Astrocyte (in vitro differentiated cells and primary cell): ENCODE data around the gene ZNF45. TPM values are rescaled to one million over a fixed set of nuclear protein-coding genes. Genes with fewer than 3 reads are reported as not detected.

Source experiments
- DNase-seq: peaks from one replicate; pipeline ENCODE4 v3.0.0-alpha.2; 2010; ENCODE audit warnings: low read depth
- FAIRE-seq: peaks from 2 replicates; lab custom pipeline; 2011; peaks lifted over from hg19 to GRCh38; lab: Jason Lieb, UNC
- H2AFZ ChIP-seq: 2 replicates; pipeline ENCODE4 v1.6.0; 2012; ENCODE audit warnings: low read depth, low read length, inconsistent platforms
- H3K27ac ChIP-seq: 2 replicates; pipeline ENCODE4 v1.5.1; 2011; ENCODE audit warnings: low read depth, low read length, inconsistent platforms
- H3K27me3 ChIP-seq: 2 replicates; pipeline ENCODE4 v1.6.0; 2011; ENCODE audit warnings: low read length, inconsistent platforms; ENCODE audit not compliant: insufficient read depth
- H3K36me3 ChIP-seq: 2 replicates; pipeline ENCODE4 v1.5.1; 2011; ENCODE audit warnings: low read length, inconsistent platforms; ENCODE audit not compliant: insufficient read depth
- H3K4me1 ChIP-seq: 2 replicates; pipeline ENCODE4 v1.5.1; 2011; ENCODE audit warnings: low read length, inconsistent platforms; ENCODE audit not compliant: insufficient read depth
- H3K4me2 ChIP-seq: 2 replicates; pipeline ENCODE4 v1.6.0; 2012; ENCODE audit warnings: low read length, inconsistent platforms
- H3K4me3 ChIP-seq: 2 replicates; pipeline ENCODE4 v1.5.1; 2011; ENCODE audit warnings: low read depth, mild to moderate bottlenecking, low read length, inconsistent platforms; ENCODE audit not compliant: insufficient read depth
- H3K79me2 ChIP-seq: 2 replicates; pipeline ENCODE4 v1.6.0; 2012; ENCODE audit warnings: mild to moderate bottlenecking, low read length, inconsistent platforms; ENCODE audit not compliant: insufficient read depth
- H3K9ac ChIP-seq: 2 replicates; pipeline ENCODE4 v1.6.0; 2012; ENCODE audit warnings: mild to moderate bottlenecking, low read length, inconsistent platforms
- H3K9me3 ChIP-seq: 2 replicates; pipeline ENCODE4 v1.5.1; 2012; ENCODE audit warnings: low read depth, mild to moderate bottlenecking, low read length, inconsistent platforms; ENCODE audit not compliant: insufficient read depth
- H4K20me1 ChIP-seq: 2 replicates; pipeline ENCODE4 v1.6.0; 2012; ENCODE audit warnings: low read length, inconsistent platforms; ENCODE audit not compliant: insufficient read depth
- H3K27ac Mint-ChIP-seq: one replicate; pipeline ENCODE4 v1.8.0; 2021; ENCODE audit warnings: mild to moderate bottlenecking, mixed read lengths; ENCODE audit not compliant: unreplicated experiment
- H3K27me3 Mint-ChIP-seq: one replicate; pipeline ENCODE4 v1.8.0; 2021; ENCODE audit warnings: low read depth, mixed read lengths; ENCODE audit not compliant: unreplicated experiment
- H3K36me3 Mint-ChIP-seq: one replicate; pipeline ENCODE4 v1.8.0; 2021; ENCODE audit warnings: low read depth, mixed read lengths; ENCODE audit not compliant: unreplicated experiment
- H3K4me1 Mint-ChIP-seq: one replicate; pipeline ENCODE4 v1.8.0; 2021; ENCODE audit warnings: low read depth, mixed read lengths; ENCODE audit not compliant: unreplicated experiment
- H3K4me3 Mint-ChIP-seq: one replicate; pipeline ENCODE4 v1.8.0; 2021; ENCODE audit warnings: mild to moderate bottlenecking, moderate library complexity, mixed read lengths; ENCODE audit not compliant: unreplicated experiment
- H3K9me3 Mint-ChIP-seq: one replicate; pipeline ENCODE4 v1.8.0; 2021; ENCODE audit warnings: mild to moderate bottlenecking, mixed read lengths; ENCODE audit not compliant: unreplicated experiment
- EZH2 ChIP-seq: IDR thresholded peaks from 2 replicates; pipeline ENCODE4 v1.6.1; 2012; ENCODE audit warnings: mild to moderate bottlenecking, low read length, inconsistent platforms; ENCODE audit not compliant: insufficient read depth
- total RNA-seq: library from RNA; stranded (reverse); gene quantifications from 2 replicates; pipeline ENCODE4 v1.2.1, GENCODE V29; 2021
- TF ChIP-seq, protein P1 (sequence below): IDR thresholded peaks from 2 replicates; pipeline ENCODE4 v1.5.1; 2011; ENCODE audit warnings: low read depth, mild to moderate bottlenecking, inconsistent platforms, low read length, moderate library complexity; ENCODE audit not compliant: insufficient read depth

Gene ZNF45
- total RNA-seq, 1 donor from 2014 or later = 15.8 TPM

DNA sequence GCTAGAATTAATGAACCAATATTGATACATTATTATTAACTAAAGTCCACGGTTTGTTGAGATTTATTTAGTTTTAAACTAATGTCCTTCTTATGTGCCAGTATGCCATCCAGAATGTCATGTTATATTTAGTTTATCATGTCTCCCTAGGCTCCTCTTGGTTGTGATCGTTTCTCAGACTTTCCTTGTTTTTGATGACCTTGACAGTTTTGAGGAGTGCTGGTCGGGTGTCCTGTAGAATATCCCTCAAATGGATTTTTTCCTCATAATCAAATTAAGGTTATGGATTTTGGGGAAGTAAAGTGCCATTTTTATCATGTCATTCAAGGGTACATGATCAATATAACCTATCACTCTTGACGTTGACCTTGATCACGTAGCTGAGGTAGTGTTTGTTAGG is 6.1 kb upstream of the ZNF45 start:
- H3K4me2 ChIP-seq = no peak overlapping the region
- H3K36me3 Mint-ChIP-seq = no peaks in the 10 kb centered on the region

DNA sequence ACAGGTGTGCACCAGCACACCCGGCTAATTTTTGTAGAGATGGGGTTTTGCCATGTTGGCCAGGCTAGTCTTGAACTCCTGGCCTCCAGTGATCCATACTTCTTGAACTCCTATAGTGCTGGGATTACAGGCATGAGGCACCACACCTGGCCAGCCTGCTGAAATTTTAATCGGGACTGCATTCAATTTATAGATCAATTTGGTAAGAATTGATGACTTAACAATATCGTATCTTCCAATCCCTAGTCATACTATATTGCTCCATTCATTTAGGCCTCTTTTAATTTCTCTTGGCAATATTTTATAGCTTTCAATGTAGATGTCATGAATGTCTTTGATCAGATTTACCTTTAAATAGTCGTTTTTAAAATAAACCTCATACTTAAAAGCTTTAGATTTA is 5.6 kb upstream of the ZNF45 start:
- FAIRE-seq = no peak
- Mint-ChIP-seq H3K27ac (no peak overlapping the region), H3K27me3 (peaks cover 3% of the 10 kb centered on the region), H3K4me3 (no peak overlapping the region), H3K4me1 (no peaks in the 10 kb centered on the region), H3K9me3 (no peaks in the 10 kb centered on the region), H3K36me3 (no peaks in the 10 kb centered on the region)
- Histone ChIP-seq H3K27ac (no peak overlapping the region), H3K4me3 (no peak overlapping the region), H3K79me2 (no peaks in the 10 kb centered on the region), H3K4me1 (no peaks in the 10 kb centered on the region), H3K9me3 (no peaks in the 10 kb centered on the region), H3K4me2 (no peak overlapping the region), H3K9ac (no peak overlapping the region), H3K27me3 (no peaks in the 10 kb centered on the region), H4K20me1 (no peaks in the 10 kb centered on the region), H2AFZ (no peak overlapping the region), H3K36me3 (no peaks in the 10 kb centered on the region)
- DNase-seq = no peak
- TF ChIP-seq, protein P1, sequence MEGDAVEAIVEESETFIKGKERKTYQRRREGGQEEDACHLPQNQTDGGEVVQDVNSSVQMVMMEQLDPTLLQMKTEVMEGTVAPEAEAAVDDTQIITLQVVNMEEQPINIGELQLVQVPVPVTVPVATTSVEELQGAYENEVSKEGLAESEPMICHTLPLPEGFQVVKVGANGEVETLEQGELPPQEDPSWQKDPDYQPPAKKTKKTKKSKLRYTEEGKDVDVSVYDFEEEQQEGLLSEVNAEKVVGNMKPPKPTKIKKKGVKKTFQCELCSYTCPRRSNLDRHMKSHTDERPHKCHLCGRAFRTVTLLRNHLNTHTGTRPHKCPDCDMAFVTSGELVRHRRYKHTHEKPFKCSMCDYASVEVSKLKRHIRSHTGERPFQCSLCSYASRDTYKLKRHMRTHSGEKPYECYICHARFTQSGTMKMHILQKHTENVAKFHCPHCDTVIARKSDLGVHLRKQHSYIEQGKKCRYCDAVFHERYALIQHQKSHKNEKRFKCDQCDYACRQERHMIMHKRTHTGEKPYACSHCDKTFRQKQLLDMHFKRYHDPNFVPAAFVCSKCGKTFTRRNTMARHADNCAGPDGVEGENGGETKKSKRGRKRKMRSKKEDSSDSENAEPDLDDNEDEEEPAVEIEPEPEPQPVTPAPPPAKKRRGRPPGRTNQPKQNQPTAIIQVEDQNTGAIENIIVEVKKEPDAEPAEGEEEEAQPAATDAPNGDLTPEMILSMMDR = no peak
- no peak for TF ChIP-seq EZH2

More for the DNA sequence above, 6.1 kb upstream of the ZNF45 start:
- H3K36me3 ChIP-seq = no peaks in the 10 kb centered on the region
- no peak overlapping the region for H3K4me3 ChIP-seq
- no peaks in the 10 kb centered on the region for H4K20me1 ChIP-seq
- DNase-seq (no peak), FAIRE-seq (no peak)
- no peak for TF ChIP-seq EZH2
- TF ChIP-seq, protein P1 = no peak
- H3K4me1 ChIP-seq = no peaks in the 10 kb centered on the region
- no peak overlapping the region for H3K9ac ChIP-seq
- no peaks in the 10 kb centered on the region for H3K9me3 ChIP-seq
- H3K27ac ChIP-seq = no peak overlapping the region
- H3K79me2 ChIP-seq = no peaks in the 10 kb centered on the region
- no peaks in the 10 kb centered on the region for H3K9me3 Mint-ChIP-seq
- H3K27me3 Mint-ChIP-seq = peaks cover 7% of the 10 kb centered on the region
- no peaks in the 10 kb centered on the region for H3K27me3 ChIP-seq
- no peaks in the 10 kb centered on the region for H3K4me1 Mint-ChIP-seq
- no peak overlapping the region for H3K4me3 Mint-ChIP-seq
- H3K27ac Mint-ChIP-seq = no peak overlapping the region
- H2AFZ ChIP-seq = no peak overlapping the region

DNA sequence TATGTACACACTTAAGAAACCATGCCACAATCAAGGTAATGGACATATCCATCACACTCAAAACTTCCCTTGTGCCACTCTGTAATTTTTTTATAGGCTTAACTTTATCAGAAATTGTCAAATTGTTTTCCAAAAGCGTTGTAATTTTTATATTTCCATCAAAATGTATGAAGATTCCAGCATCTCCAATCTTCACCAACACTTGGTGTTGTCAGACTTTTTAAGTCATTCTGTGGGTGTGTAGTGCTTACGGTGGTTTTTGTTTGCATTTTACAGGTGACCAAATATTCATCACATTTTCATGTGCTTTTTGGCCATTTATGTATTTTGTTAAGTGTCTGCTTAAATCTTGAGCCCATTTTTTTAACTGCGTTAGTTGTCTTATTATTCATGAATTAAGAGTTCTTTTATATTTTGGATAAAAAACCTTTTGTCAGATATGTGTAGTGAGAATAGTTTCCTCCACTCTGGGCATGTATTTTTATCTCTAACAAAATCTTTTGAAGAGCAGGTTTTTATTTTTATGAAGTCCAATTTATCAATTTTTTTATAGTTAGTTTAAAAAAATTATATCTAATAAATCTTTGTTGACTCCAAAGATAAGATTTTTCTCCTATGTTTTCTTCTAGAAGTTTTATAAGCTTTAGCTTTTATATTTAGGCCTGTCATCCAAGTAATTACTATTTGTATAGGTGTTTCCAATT is 4.6 kb upstream of the ZNF45 start:
- TF ChIP-seq, protein P1 = no peak
- TF ChIP-seq EZH2 = no peak
- H4K20me1 ChIP-seq = no peaks in the 10 kb centered on the region
- H3K27me3 ChIP-seq = no peaks in the 10 kb centered on the region
- H3K4me3 Mint-ChIP-seq = no peak overlapping the region
- no peak for FAIRE-seq
- H3K27ac Mint-ChIP-seq = no peak overlapping the region
- DNase-seq = no peak
- no peak overlapping the region for H3K4me3 ChIP-seq
- H3K79me2 ChIP-seq = no peaks in the 10 kb centered on the region
- no peaks in the 10 kb centered on the region for H3K9me3 ChIP-seq
- H2AFZ ChIP-seq = no peak overlapping the region
- H3K36me3 ChIP-seq = no peaks in the 10 kb centered on the region
- no peaks in the 10 kb centered on the region for H3K4me1 ChIP-seq
- H3K4me1 Mint-ChIP-seq = no peaks in the 10 kb centered on the region
- H3K4me2 ChIP-seq = no peak overlapping the region
- no peaks in the 10 kb centered on the region for H3K9me3 Mint-ChIP-seq
- no peak overlapping the region for H3K27ac ChIP-seq
- H3K36me3 Mint-ChIP-seq = no peaks in the 10 kb centered on the region
- peaks cover 3% of the 10 kb centered on the region for H3K27me3 Mint-ChIP-seq
- no peak overlapping the region for H3K9ac ChIP-seq
